Omental fat pad (tissue), 4 donors: ENCODE measurements around the gene LRRC42. TPM values are rescaled to one million over a fixed set of nuclear protein-coding genes. Genes with fewer than 3 reads are reported as not detected.

Experiments
- ATAC-seq: fragments of 150-250 bp; one replicate; pipeline ENCODE4 v1.9.1; 2016; ENCODE audit warnings: mild to moderate bottlenecking, moderate library complexity; ENCODE audit not compliant: low FRiP score
- DNase-seq: peaks from one replicate; pipeline ENCODE4 v3.0.0-alpha.2; 2019; ENCODE audit warnings: low spot score
- CTCF ChIP-seq, 3 donors: fragments of 450-650 bp; IDR thresholded peaks; one replicate each; pipeline ENCODE4 v1.5.1; 2016 to 2017; ENCODE audit warnings: antibody characterized with exemption in 3 of 3, mild to moderate bottlenecking in 3 of 3, moderate library complexity in 2 of 3
- total RNA-seq, 4 donors: library from RNA; depleted of rRNA; stranded (reverse); fragments of >200 nt; gene quantifications; one replicate each; pipeline ENCODE4 v1.1.0, GENCODE V29; 2016

Gene LRRC42
- total RNA-seq, 4 donors from 2014 or later = 12.6 to 22.8 (median 16.7) TPM

- ATAC-seq = no peak
- no peak for TF ChIP-seq CTCF (IDR thresholded peaks at IDR 0.05)
Measured at GRCh38 chr1:53947172-53947907, 1.2 kb downstream of the LRRC42 start.

GRCh38 chr1:53948291-53948690, 2.1 kb downstream of the LRRC42 start:
- DNase-seq (no peak), ATAC-seq (no peak)
- no peak for TF ChIP-seq CTCF (IDR thresholded peaks at IDR 0.05)

More at GRCh38 chr1:53947172-53947907, 1.2 kb downstream of the LRRC42 start:
- DNase-seq = no peak

GRCh38 chr1:53949023-53949990, 3.2 kb downstream of the LRRC42 start:
- TF ChIP-seq CTCF (IDR thresholded peaks at IDR 0.05) = no peak
- no peak for ATAC-seq
- DNase-seq = no peak

GRCh38 chr1:53951697-53952096, 5.5 kb downstream of the LRRC42 start:
- no peak for TF ChIP-seq CTCF (IDR thresholded peaks at IDR 0.05)
- no peak for ATAC-seq
- DNase-seq = no peak

- ATAC-seq (no peak), DNase-seq (no peak)
- TF ChIP-seq CTCF (IDR thresholded peaks at IDR 0.05) = no peak
Measured at GRCh38 chr1:53954128-53954527, 8.0 kb downstream of the LRRC42 start.

- no peak for DNase-seq
- ATAC-seq = no peak
- TF ChIP-seq CTCF (IDR thresholded peaks at IDR 0.05) = no peak
Measured at GRCh38 chr1:53956308-53957168, 10.4 kb downstream of the LRRC42 start.
